Trophoblast cell (in vitro differentiated cells and primary cell): ENCODE data around the gene BAHD1.

Experiments
- DNase-seq, 2 donors: peaks; one replicate each; pipeline ENCODE4 v3.0.0-alpha.2; 2016
- H2AFZ ChIP-seq: 2 replicates; pipeline ENCODE4 v1.6.1; 2013; ENCODE audit warnings: low read length, moderate library complexity, mild to moderate bottlenecking; ENCODE audit not compliant: insufficient read depth, poor library complexity
- H2AK5ac ChIP-seq: 2 replicates; pipeline ENCODE4 v1.6.1; 2013; ENCODE audit warnings: mild to moderate bottlenecking, low read length
- H2BK120ac ChIP-seq: 2 replicates; pipeline ENCODE4 v1.6.1; 2013; ENCODE audit warnings: low read length, mild to moderate bottlenecking, moderate library complexity; ENCODE audit not compliant: insufficient read depth, poor library complexity
- H2BK12ac ChIP-seq: 2 replicates; pipeline ENCODE4 v1.6.1; 2013; ENCODE audit warnings: mild to moderate bottlenecking, low read length, moderate library complexity
- H2BK5ac ChIP-seq: 2 replicates; pipeline ENCODE4 v1.6.1; 2013; ENCODE audit warnings: low read length, low read depth, moderate library complexity, mild to moderate bottlenecking; ENCODE audit not compliant: poor library complexity
- H3K14ac ChIP-seq: 2 replicates; pipeline ENCODE4 v1.6.1; 2013; ENCODE audit warnings: mild to moderate bottlenecking, low read length
- H3K18ac ChIP-seq: 2 replicates; pipeline ENCODE4 v1.6.1; 2013; ENCODE audit warnings: mild to moderate bottlenecking, low read length
- H3K23ac ChIP-seq: 2 replicates; pipeline ENCODE4 v1.6.1; 2013; ENCODE audit warnings: low read length
- H3K27ac ChIP-seq: 2 replicates; pipeline ENCODE4 v1.5.1; 2013; ENCODE audit warnings: low read depth, mild to moderate bottlenecking, inconsistent platforms, low read length, moderate library complexity
- H3K27me3 ChIP-seq: 2 replicates; pipeline ENCODE4 v1.6.1; 2013; ENCODE audit warnings: inconsistent platforms, mild to moderate bottlenecking, low read length, moderate library complexity; ENCODE audit not compliant: insufficient read depth
- H3K36me3 ChIP-seq, 2 experiments: 1 replicate in 1 of 2; 2 replicates in 1 of 2; pipeline ENCODE4 v1.6.1; 2013; ENCODE audit warnings: low read length in 2 of 2, mild to moderate bottlenecking in 2 of 2, moderate library complexity in 1 of 2; ENCODE audit not compliant: insufficient read depth in 2 of 2, control insufficient read depth in 1 of 2
- H3K4ac ChIP-seq: 2 replicates; pipeline ENCODE4 v1.6.1; 2013; ENCODE audit warnings: low read depth, mild to moderate bottlenecking, low read length, moderate library complexity
- H3K4me1 ChIP-seq, 2 experiments: 1 replicate in 1 of 2; 2 replicates in 1 of 2; pipeline ENCODE4 v1.6.1; 2013; ENCODE audit warnings: low read length in 2 of 2, mild to moderate bottlenecking in 2 of 2, moderate library complexity in 1 of 2; ENCODE audit not compliant: insufficient read depth in 2 of 2, control insufficient read depth in 1 of 2
- H3K4me2 ChIP-seq: 2 replicates; pipeline ENCODE4 v1.6.1; 2013; ENCODE audit warnings: inconsistent platforms, mild to moderate bottlenecking, low read length, moderate library complexity
- H3K4me3 ChIP-seq: 2 replicates; pipeline ENCODE4 v1.5.1; 2013; ENCODE audit warnings: mild to moderate bottlenecking, low read depth, low read length, inconsistent platforms
- H3K79me1 ChIP-seq: one replicate; pipeline ENCODE4 v1.6.1; 2013; ENCODE audit warnings: low read length
- H3K79me2 ChIP-seq: 2 replicates; pipeline ENCODE4 v1.6.1; 2013; ENCODE audit warnings: low read length, mild to moderate bottlenecking; ENCODE audit not compliant: control insufficient read depth, insufficient read depth, poor library complexity
- H3K9ac ChIP-seq: 2 replicates; pipeline ENCODE4 v1.6.1; 2013; ENCODE audit warnings: mild to moderate bottlenecking, low read length
- H3K9me3 ChIP-seq: 2 replicates; pipeline ENCODE4 v1.6.1; 2013; ENCODE audit warnings: low read depth, mild to moderate bottlenecking, control low read depth, inconsistent platforms, low read length; ENCODE audit not compliant: insufficient read depth
- H4K12ac ChIP-seq: 2 replicates; pipeline ENCODE4 v1.6.1; 2013; ENCODE audit warnings: low read depth, mild to moderate bottlenecking, low read length, moderate library complexity
- H4K8ac ChIP-seq: 2 replicates; pipeline ENCODE4 v1.6.1; 2013; ENCODE audit warnings: low read depth, mild to moderate bottlenecking, low read length, moderate library complexity
- H4K91ac ChIP-seq: one replicate; pipeline ENCODE4 v1.6.1; 2013; ENCODE audit warnings: low read depth, mild to moderate bottlenecking, low read length, moderate library complexity
- WGBS: extraction: QIAGEN DNeasy Blood & Tissue Kit; methylation state at CpG from one replicate; pipeline ENCODE4 v1.1.7; 2013; ENCODE audit warnings: missing lambda C conversion rate; ENCODE audit not compliant: insufficient read length, insufficient coverage; ENCODE audit errors: extremely low coverage; 5-methylcytosine and 5-hydroxymethylcytosine counted together

BAHD1 gene

DNA sequence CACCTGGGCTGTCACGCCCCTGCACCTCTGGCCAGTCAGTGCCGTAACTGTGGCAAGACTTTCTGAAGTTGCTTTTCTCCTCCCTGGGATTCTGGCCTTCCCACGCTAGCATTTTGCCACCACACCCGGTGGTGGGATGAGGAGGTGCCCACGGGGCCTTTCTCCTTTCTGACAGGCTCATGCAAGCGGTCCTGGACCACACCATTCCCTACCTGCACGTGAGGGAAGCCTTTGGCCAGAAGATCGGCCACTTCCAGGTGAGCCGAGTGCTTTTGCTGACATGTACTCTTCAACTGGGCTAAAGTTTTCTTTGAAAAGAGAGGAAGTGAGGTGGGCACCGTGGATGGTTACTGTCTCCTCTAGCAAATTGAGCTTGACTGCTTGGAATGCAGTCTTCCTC, 25.5 kb upstream of the BAHD1 start:
- H4K8ac ChIP-seq = no peak overlapping the region
- H2AK5ac ChIP-seq = no peak overlapping the region
- no peak overlapping the region for H3K23ac ChIP-seq
- no peak overlapping the region for H2AFZ ChIP-seq
- no peak overlapping the region for H3K9ac ChIP-seq
- H3K4me1 ChIP-seq = no peaks in the 10 kb centered on the region
- H3K27me3 ChIP-seq = no peaks in the 10 kb centered on the region
- no peaks in the 10 kb centered on the region for H3K79me1 ChIP-seq
- no peak overlapping the region for H2BK5ac ChIP-seq
- H3K4ac ChIP-seq = no peak overlapping the region
- no peaks in the 10 kb centered on the region for H3K9me3 ChIP-seq
- no peak overlapping the region for H2BK12ac ChIP-seq
- peaks cover 49 to 61% of the 10 kb centered on the region in 2 experiments for H3K36me3 ChIP-seq
- H3K4me3 ChIP-seq = no peak overlapping the region
- H4K91ac ChIP-seq = no peak overlapping the region
- no peak overlapping the region for H3K14ac ChIP-seq
- no peak overlapping the region for H2BK120ac ChIP-seq
- no peak overlapping the region for H3K4me2 ChIP-seq
- no CpG with 5 or more reads among the region's 10 CpGs for WGBS
- H4K12ac ChIP-seq = no peak overlapping the region
- DNase-seq = no peak
- H3K27ac ChIP-seq = no peak overlapping the region
- no peak overlapping the region for H3K18ac ChIP-seq
- H3K79me2 ChIP-seq = no peaks in the 10 kb centered on the region

DNA sequence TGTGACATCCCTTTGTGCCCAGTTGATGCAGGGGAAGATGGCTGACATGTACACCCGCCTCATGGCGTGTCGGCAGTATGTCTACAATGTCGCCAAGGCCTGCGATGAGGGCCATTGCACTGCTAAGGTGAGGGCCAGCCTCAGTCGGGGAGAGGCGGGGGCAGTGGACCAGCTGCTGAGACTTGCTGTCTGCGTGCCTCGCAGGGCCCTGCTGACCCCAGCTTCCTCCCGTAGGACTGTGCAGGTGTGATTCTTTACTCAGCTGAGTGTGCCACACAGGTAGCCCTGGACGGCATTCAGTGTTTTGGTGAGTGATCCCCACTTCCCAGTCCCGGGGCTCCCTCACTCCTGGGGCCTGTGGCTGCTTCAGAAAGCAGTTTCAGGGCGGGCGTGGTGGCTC, 24.7 kb upstream of the BAHD1 start:
- Histone ChIP-seq H3K4ac (no peak overlapping the region), H3K23ac (no peak overlapping the region), H4K91ac (no peak overlapping the region), H3K79me1 (no peaks in the 10 kb centered on the region), H3K9me3 (no peaks in the 10 kb centered on the region), H2BK12ac (no peak overlapping the region), H2AFZ (no peak overlapping the region), H4K12ac (no peak overlapping the region), H3K4me3 (no peak overlapping the region), H2AK5ac (no peak overlapping the region), H3K14ac (no peak overlapping the region), H3K9ac (no peak overlapping the region), H3K18ac (no peak overlapping the region), H3K27me3 (no peaks in the 10 kb centered on the region), H2BK5ac (no peak overlapping the region), H3K4me2 (no peak overlapping the region), H3K27ac (no peak overlapping the region), H4K8ac (no peak overlapping the region), H3K79me2 (no peaks in the 10 kb centered on the region), H3K36me3 (peaks cover 45 to 54% of the 10 kb centered on the region in 2 experiments), H3K4me1 (no peaks in the 10 kb centered on the region), H2BK120ac (no peak overlapping the region)
- DNase-seq = no peak
- no CpG with 5 or more reads among the region's 14 CpGs for WGBS

DNA sequence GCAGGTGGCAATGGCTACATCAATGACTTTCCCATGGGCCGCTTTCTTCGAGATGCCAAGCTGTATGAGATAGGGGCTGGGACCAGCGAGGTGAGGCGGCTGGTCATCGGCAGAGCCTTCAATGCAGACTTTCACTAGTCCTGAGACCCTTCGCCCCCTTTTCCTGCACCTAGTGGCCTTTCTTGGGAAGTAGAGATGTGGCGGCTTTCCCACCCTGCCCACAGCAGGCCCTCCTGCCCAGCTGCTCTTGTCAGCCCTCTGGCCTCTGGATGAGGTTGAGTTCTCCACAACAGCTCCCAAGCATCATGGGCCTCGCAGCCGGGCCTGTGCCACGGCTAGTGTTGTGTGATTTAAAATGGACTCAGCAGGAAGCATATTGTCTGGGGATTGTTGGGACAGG, 22.6 kb upstream of the BAHD1 start:
- no peaks in the 10 kb centered on the region for H3K9me3 ChIP-seq
- no peak overlapping the region for H3K4ac ChIP-seq
- no peak overlapping the region for H2AFZ ChIP-seq
- H3K14ac ChIP-seq = no peak overlapping the region
- no peak overlapping the region for H2BK12ac ChIP-seq
- no peak overlapping the region for H3K4me2 ChIP-seq
- H4K8ac ChIP-seq = no peak overlapping the region
- H2AK5ac ChIP-seq = no peak overlapping the region
- no peaks in the 10 kb centered on the region for H3K27me3 ChIP-seq
- no peak overlapping the region for H4K91ac ChIP-seq
- no peaks in the 10 kb centered on the region for H3K79me2 ChIP-seq
- no peak for DNase-seq
- H3K18ac ChIP-seq = no peak overlapping the region
- no peaks in the 10 kb centered on the region for H3K79me1 ChIP-seq
- H3K23ac ChIP-seq = no peak overlapping the region
- no peak overlapping the region for H3K27ac ChIP-seq
- H3K4me3 ChIP-seq = no peak overlapping the region
- no peak overlapping the region for H3K9ac ChIP-seq
- whole genome bisulfite sequencing = no CpG with 5 or more reads among the region's 10 CpGs
- H3K36me3 ChIP-seq = peaks cover 25 to 36% of the 10 kb centered on the region in 2 experiments
- no peak overlapping the region for H2BK5ac ChIP-seq
- H3K4me1 ChIP-seq = peaks cover 3% of the 10 kb centered on the region in 2 experiments
- H4K12ac ChIP-seq = no peak overlapping the region
- H2BK120ac ChIP-seq = no peak overlapping the region

DNA sequence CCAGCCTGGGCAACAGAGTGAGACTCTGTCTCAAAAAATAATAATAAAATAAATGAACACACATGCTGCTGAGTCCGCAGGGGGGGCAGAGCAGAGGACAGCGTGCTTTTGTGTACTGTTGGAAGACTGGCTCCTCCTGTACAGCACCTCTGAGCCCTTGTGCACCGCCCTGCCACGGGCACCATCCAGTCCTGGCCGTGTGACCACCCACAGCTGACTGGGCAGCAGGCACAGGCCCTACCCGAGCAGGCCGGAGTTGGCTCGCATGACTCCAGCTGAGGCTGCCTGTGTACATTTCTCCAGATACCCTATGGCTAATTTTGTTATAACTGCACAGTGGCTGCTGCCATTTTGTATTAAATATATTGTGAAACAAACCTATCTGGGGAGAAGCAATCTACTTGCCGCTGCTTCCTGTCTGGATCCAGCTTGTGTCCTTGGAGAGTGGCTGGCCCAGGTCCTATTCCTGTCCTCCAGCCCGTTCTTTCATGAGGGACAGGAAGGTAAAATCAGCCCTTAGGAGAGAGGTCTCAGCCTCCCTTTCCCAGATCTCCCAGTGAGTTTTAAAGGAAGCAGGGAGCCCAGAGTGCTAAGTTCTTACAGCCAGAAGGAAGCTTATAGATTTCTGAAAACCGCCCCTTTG, 20.6 kb upstream of the BAHD1 start:
- Histone ChIP-seq H4K8ac (no peak overlapping the region), H3K4me2 (no peak overlapping the region), H3K27ac (no peak overlapping the region), H3K4me3 (no peak overlapping the region), H4K12ac (no peak overlapping the region), H3K27me3 (no peaks in the 10 kb centered on the region), H2AK5ac (no peak overlapping the region), H3K79me2 (no peaks in the 10 kb centered on the region), H2BK120ac (no peak overlapping the region), H2AFZ (no peak overlapping the region), H3K4ac (no peak overlapping the region), H2BK12ac (no peak overlapping the region), H3K36me3 (peaks cover 15 to 23% of the 10 kb centered on the region in 2 experiments), H3K23ac (no peak overlapping the region), H3K79me1 (no peaks in the 10 kb centered on the region), H3K9ac (no peak overlapping the region), H4K91ac (no peak overlapping the region), H3K18ac (no peak overlapping the region), H3K14ac (no peak overlapping the region), H3K4me1 (peaks cover 3% of the 10 kb centered on the region in 2 experiments), H2BK5ac (no peak overlapping the region), H3K9me3 (no peaks in the 10 kb centered on the region)
- DNase-seq = no peak
- no CpG with 5 or more reads among the region's 11 CpGs for WGBS
